Measurements from ENCODE around the gene MRPS5.

The MRPS5 gene

GRCh38 chr2:95071856-95072255 is 49.8 kb downstream of the MRPS5 start:
- TF ChIP-seq REST (IDR thresholded peaks at IDR 0.05; ENCODE audit: insufficient replicate concordance, low read depth) (no peak), POLR2AphosphoS5 (IDR thresholded peaks at IDR 0.05; ENCODE audit: low read depth) (no peak), CTCF (IDR thresholded peaks at IDR 0.05; ENCODE audit: insufficient read depth, low read length) (no peak), SPI1 (IDR thresholded peaks at IDR 0.05; ENCODE audit: borderline replicate concordance, low read depth) (no peak), GABPA (IDR thresholded peaks at IDR 0.05; ENCODE audit: low read depth) (no peak)
- Histone ChIP-seq H3K27me3 (ENCODE audit: insufficient read depth, poor library complexity, severe bottlenecking) (peaks cover 6% of the 10 kb centered on the region), H3K4me3 (replicated peaks; ENCODE audit: insufficient read depth, low read length) (no peak overlapping the region), H3K27ac (replicated peaks) (no peak overlapping the region)
- no peak for DNase-seq (ENCODE audit: low read depth in 1 of 2, low spot score in 1 of 2)

GRCh38 chr2:95069465-95069864 is 52.1 kb downstream of the MRPS5 start:
- Histone ChIP-seq H3K27ac (replicated peaks) (no peak overlapping the region), H3K27me3 (ENCODE audit: insufficient read depth, poor library complexity, severe bottlenecking) (no peaks in the 10 kb centered on the region), H3K4me3 (replicated peaks; ENCODE audit: insufficient read depth, low read length) (no peak overlapping the region)
- TF ChIP-seq CTCF (IDR thresholded peaks at IDR 0.05; ENCODE audit: insufficient read depth, low read length), result no peak
- TF ChIP-seq GABPA (IDR thresholded peaks at IDR 0.05; ENCODE audit: low read depth), result no peak
- TF ChIP-seq REST (IDR thresholded peaks at IDR 0.05; ENCODE audit: insufficient replicate concordance, low read depth), result no peak
- TF ChIP-seq POLR2AphosphoS5 (IDR thresholded peaks at IDR 0.05; ENCODE audit: low read depth), result no peak
- no peak for TF ChIP-seq SPI1 (IDR thresholded peaks at IDR 0.05; ENCODE audit: borderline replicate concordance, low read depth)
- DNase-seq (ENCODE audit: low read depth in 1 of 2, low spot score in 1 of 2), result no peak

GRCh38 chr2:95068256-95068655 is 53.4 kb downstream of the MRPS5 start:
- no peak for DNase-seq (ENCODE audit: low read depth in 1 of 2, low spot score in 1 of 2)
- TF ChIP-seq REST (IDR thresholded peaks at IDR 0.05; ENCODE audit: insufficient replicate concordance, low read depth), result no peak
- TF ChIP-seq GABPA (IDR thresholded peaks at IDR 0.05; ENCODE audit: low read depth), result no peak
- TF ChIP-seq POLR2AphosphoS5 (IDR thresholded peaks at IDR 0.05; ENCODE audit: low read depth), result no peak
- no peak for TF ChIP-seq SPI1 (IDR thresholded peaks at IDR 0.05; ENCODE audit: borderline replicate concordance, low read depth)
- no peak for TF ChIP-seq CTCF (IDR thresholded peaks at IDR 0.05; ENCODE audit: insufficient read depth, low read length)
- Histone ChIP-seq H3K4me3 (replicated peaks; ENCODE audit: insufficient read depth, low read length) (no peak overlapping the region), H3K27ac (replicated peaks) (no peak overlapping the region), H3K27me3 (ENCODE audit: insufficient read depth, poor library complexity, severe bottlenecking) (no peaks in the 10 kb centered on the region)

Measured in HL-60 (cell line).